HG02610 (cell line): ENCODE results near the gene EIF3CL.
A peak's percentile ranks its signal among the peaks of the same experiment; 100 is the strongest.
"Not testable (repeated sequence)": the region's sequence is repeated elsewhere in the genome, so short reads cannot be mapped to it uniquely, and the experiment has no call there.

ENCODE experiments used
- ATAC-seq: cut with Tn5 transposase; IDR thresholded peaks from one replicate; pipeline ENCODE4 v1.9.1; 2021; ENCODE audit warnings: mild to moderate bottlenecking, moderate library complexity; ENCODE audit not compliant: unreplicated experiment

The EIF3CL gene

DNA sequence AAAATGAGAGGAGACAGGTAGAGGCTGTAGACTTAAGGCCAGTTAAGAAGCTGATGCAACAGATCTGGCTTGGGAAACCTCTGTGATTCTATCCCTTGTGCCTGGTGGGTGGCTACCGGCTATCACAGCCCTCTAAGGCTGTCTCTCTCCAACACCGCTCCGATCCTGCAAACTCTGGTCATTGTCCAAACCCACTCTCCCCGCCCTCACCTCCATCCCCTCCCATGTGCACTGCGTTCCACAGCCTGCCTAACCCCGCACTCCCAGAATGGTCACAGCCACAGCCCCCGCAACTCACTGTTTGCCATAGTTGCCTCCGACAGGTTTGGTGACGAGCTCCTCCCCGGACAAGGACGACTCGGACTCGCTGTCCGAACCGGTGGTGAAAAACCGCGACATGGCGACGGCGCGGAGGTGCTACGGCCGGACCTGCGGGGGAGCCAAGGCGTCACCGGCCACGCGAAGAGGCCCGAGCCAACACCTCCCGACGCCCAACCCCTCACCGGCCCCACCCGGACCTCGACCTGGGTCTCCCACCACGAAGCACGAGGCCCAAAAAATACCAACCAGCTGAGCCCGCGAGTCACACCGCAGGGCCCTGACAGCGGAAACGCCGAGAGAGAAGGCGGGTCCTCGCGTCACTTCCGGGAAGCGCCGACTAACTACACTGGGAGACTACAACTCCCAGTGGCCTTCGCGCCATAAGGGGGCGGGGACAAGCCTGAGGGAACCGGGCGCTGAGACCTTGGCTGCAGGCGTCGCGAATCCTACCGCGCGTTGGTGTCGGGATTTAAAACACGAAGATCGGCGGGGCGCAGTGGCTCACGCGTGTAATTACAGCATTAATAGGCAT, at the start of gene EIF3CL:
Gene EIF3CL (minus strand): TSS at position 622 of the 853 bp plus-strand sequence. CDS start 223 bp downstream, at position 399.
- ATAC-seq = peak; percentile 98

- ATAC-seq = not testable (repeated sequence)
Observed at GRCh38 chr16:28447081-28447480, 43.4 kb upstream of the EIF3CL start.

GRCh38 chr16:28446388-28446787, 42.7 kb upstream of the EIF3CL start:
- ATAC-seq = not testable (repeated sequence)

- ATAC-seq = not testable (repeated sequence)
Observed at GRCh38 chr16:28443943-28444342, 40.3 kb upstream of the EIF3CL start.

DNA sequence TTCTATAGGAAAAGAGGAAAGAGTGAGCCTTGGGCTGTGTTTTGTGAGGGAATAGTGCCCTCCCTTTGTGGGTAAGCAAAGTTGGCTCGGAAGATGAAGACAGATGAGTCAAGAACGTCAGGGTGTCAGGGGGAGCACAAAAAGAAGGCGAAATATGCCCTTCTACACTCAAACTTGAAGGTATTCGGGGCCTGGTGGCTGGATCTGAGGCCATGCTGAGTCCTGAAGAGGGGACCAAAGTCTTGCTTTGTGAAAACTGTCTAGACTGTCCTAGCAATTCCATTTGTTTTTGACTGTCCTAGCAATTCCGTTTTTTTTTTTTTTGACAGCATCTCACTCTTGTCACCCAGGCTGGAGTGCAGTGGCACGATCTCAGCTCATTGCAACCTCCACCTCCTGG, 35.3 kb upstream of the EIF3CL start:
- not testable (repeated sequence) for ATAC-seq

- not testable (repeated sequence) for ATAC-seq
Observed at GRCh38 chr16:28435340-28435739, 31.7 kb upstream of the EIF3CL start.

DNA sequence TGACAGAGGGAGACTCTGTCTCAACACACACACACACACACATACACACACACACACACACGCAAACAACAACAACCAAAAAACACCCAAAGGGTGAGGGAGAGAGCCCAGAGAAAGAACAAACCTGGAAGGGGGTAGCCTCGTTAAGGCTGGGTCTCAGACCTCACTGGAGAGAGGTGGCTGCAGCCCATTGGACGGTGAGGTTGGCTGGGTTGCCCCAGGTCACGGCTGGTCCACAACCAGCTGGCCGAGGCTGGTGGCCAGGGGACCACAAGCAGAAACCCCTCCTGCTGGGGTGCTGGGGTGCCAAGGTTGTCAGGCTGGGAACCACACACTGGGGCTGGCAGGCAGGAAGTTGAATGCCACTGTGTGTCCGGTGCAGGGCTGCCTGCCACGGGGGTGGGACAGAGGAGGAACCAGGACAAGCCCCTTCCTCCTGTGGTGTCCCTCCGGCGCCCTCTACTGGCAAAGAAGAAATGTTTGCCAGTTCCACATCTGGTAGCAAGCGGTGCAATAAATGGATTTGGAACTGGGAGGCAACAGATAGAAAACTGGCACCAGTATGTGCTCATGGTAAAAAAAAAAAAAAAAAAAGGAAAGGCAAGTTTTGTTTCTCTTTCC, 22.5 kb upstream of the EIF3CL start:
- peak; percentile 63 for ATAC-seq

DNA sequence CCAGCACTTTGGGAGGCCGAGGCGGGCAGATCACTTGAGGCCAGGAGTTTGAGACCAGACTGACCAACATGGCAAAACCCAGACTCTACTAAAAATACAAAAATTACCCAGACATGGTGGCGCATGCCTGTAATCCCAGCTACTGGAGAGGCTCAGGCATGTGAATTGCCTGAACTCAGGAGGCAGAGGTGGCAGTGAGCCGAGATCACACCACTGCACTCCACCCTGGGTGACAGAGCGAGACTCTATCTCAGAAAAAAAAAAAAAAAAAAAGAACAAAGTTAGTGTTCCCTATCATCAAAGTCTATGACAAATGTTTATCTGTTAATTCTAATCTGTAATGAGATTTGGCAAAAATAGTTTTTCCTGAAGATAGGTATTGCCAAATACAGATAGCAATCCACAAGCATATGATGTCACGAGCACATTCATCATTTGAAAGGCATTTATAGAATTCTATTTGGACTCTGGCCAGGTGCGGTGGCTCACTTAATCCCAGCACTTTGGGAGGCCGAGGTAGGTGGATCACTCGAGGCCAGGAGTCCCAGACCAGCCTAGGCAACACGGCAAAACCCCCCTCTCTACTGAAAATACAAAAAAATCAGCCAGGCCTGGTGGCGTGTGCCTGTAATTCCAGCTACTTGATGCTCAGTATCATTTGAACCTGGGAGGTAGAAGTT, 17.6 kb upstream of the EIF3CL start:
- not testable (repeated sequence) for ATAC-seq

DNA sequence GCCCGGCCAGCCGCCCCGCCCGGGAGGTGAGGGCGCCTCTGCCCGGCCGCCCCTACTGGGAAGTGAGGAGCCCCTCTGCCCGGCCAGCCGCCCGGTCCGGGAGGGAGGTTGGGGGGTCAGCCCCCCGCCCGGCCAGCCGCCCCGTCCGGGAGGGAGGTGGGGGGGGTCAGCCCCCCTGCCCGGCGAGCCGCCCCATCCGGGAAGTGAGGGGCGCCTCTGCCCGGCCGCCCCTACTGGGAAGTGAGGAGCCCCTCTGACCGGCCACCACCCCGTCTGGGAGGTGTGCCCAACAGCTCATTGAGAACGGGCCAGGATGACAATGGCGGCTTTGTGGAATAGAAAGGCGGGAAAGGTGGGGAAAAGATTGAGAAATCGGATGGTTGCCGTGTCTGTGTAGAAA, 13.4 kb upstream of the EIF3CL start:
- ATAC-seq = not testable (repeated sequence)

DNA sequence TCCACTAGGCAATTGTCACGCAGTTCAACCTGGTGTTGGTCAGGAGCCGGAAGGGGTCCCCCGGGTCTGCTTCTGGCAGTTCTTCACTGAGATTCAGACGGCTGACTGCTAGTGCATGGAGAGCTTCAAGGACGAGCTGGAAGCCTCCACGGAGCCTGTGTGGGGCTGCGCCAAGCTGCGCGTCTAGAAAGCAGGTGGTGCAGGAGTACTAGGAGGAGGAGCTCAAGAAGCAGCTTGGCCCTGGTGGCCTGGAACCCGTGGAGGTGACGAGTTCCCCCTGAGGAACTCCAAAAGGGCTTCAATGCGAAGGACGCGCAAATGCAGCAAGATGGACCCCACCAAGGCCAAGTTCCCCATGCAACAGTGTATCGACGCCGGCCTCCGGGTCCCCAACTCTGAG, 10.9 kb upstream of the EIF3CL start:
- not testable (repeated sequence) for ATAC-seq

DNA sequence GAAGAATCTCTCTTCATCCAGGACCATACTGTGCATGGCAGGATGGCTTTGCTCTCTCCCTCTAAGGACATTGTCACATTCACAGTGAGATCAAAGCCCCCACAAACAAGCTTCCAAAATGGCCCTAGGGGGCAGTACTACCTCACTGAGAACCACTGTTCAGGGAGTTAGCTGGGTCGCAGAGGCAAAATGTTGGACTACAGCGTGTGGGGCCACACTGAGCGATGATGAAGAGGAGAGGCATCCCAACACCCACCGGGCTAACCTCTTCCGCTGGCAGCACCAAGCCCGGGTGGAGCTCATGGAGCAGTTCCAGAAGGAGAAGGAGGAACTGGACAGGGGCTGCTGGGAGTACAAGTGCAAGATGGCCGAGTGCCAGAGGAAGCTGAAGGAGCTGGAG, 9.9 kb upstream of the EIF3CL start:
- ATAC-seq = not testable (repeated sequence)

- not testable (repeated sequence) for ATAC-seq
Observed at GRCh38 chr16:28392054-28392453, 11.6 kb downstream of the EIF3CL start.

- not testable (repeated sequence) for ATAC-seq
Observed at GRCh38 chr16:28382177-28382867, 21.3 kb downstream of the EIF3CL start.

GRCh38 chr16:28377822-28378221, 25.8 kb downstream of the EIF3CL start:
- ATAC-seq = not testable (repeated sequence)

DNA sequence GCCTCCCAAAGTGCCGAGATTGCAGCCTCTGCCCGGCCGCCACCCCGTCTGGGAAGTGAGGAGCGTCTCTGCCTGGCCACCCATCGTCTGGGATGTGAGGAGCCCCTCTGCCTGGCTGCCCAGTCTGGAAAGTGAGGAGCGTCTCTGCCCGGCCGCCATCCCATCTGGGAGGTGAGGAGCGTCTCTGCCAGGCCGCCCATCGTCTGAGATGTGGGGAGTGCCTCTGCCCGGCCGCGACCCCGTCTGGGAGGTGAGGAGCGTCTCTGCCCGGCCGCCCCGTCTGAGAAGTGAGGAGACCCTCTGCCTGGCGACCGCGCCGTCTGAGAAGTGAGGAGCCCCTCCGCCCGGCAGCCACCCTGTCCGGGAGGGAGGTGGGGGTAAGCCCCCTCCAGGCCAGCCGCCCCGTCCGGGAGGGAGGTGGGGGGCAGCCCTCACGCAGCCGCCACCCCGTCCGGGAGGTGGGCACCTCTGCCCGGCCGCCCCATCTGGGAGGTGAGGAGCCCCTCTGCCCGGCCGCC, 26.5 kb downstream of the EIF3CL start:
- not testable (repeated sequence) for ATAC-seq

- not testable (repeated sequence) for ATAC-seq
Observed at GRCh38 chr16:28375115-28375514, 28.5 kb downstream of the EIF3CL start.

- ATAC-seq = not testable (repeated sequence)
Observed at GRCh38 chr16:28374281-28374680, 29.4 kb downstream of the EIF3CL start.

- ATAC-seq = not testable (repeated sequence)
Observed at GRCh38 chr16:28367926-28368325, 35.7 kb downstream of the EIF3CL start.

GRCh38 chr16:28364268-28365173, 39.1 kb downstream of the EIF3CL start:
- ATAC-seq = peak; percentile 93
